ENCODE measurements around the gene FFAR3.
"Not testable (repeated sequence)": the region's sequence is repeated elsewhere in the genome, so short reads cannot be mapped to it uniquely, and the experiment has no call there.

Gene FFAR3

DNA sequence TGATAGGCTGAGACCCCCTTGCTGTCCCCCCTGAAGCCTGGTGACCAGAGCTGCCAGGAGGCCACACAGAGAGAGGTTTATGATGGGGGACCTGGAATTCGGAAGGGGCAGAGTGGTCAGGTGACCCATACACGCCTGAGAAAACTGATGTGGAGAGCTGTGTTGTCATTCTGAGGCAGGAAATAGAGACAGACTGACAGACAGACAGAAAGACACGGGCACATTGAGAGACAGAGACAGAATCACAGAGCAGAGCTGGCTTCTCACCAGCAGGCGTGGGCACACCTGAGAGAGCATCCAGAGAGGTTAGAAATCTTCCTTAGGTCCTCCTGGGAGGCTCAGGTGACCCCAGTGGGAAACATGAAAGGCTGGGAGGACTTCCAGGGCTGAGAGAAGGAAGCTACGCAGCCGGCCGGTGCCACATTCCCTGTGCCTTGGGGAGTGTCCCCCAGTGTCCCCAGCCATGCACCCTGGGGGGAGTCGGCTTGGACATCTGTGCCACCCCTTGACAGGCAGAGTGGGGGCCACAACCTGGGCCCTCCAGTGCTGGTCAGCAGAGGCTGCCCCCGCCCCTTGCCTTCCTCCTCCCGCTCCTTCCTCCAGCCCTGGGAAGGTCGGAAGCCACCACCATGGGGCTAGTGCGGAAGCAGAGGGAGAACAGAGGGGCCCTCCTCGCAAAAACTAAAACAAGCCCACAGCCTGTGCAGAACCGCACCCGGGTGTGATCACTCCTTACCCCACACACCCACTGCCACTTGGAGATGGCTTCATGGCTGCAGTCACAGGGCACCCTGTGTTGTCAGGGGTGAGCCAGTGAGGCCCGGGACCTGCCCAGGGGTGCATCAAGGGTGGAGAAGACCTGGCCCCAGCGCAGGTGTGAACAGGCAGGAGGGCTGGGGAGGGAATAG lies 8.4 kb upstream of the FFAR3 start:
- in situ Hi-C loops (cut with MboI; ENCODE audit: low sequenced_read_pairs): no loop called here

- in situ Hi-C loops (cut with MboI; ENCODE audit: low sequenced_read_pairs): no loop called here
Measured at GRCh38 chr19:35350591-35350990, 7.7 kb upstream of the FFAR3 start.

DNA sequence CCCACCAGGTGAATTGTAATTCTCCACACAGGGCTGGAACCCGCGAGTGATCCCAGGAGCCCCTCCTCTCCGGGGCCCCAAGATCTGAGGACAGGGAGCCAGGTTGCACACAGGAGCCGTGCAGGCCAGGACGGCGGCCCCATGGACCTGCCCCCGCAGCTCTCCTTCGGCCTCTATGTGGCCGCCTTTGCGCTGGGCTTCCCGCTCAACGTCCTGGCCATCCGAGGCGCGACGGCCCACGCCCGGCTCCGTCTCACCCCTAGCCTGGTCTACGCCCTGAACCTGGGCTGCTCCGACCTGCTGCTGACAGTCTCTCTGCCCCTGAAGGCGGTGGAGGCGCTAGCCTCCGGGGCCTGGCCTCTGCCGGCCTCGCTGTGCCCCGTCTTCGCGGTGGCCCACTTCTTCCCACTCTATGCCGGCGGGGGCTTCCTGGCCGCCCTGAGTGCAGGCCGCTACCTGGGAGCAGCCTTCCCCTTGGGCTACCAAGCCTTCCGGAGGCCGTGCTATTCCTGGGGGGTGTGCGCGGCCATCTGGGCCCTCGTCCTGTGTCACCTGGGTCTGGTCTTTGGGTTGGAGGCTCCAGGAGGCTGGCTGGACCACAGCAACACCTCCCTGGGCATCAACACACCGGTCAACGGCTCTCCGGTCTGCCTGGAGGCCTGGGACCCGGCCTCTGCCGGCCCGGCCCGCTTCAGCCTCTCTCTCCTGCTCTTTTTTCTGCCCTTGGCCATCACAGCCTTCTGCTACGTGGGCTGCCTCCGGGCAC lies 6.7 kb upstream of the FFAR3 start:
- in situ Hi-C loops (cut with MboI; ENCODE audit: low sequenced_read_pairs): no loop called here

DNA sequence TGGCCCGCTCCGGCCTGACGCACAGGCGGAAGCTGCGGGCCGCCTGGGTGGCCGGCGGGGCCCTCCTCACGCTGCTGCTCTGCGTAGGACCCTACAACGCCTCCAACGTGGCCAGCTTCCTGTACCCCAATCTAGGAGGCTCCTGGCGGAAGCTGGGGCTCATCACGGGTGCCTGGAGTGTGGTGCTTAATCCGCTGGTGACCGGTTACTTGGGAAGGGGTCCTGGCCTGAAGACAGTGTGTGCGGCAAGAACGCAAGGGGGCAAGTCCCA lies 6.1 kb upstream of the FFAR3 start:
- in situ Hi-C loops (cut with MboI; ENCODE audit: low sequenced_read_pairs): no loop called here

DNA sequence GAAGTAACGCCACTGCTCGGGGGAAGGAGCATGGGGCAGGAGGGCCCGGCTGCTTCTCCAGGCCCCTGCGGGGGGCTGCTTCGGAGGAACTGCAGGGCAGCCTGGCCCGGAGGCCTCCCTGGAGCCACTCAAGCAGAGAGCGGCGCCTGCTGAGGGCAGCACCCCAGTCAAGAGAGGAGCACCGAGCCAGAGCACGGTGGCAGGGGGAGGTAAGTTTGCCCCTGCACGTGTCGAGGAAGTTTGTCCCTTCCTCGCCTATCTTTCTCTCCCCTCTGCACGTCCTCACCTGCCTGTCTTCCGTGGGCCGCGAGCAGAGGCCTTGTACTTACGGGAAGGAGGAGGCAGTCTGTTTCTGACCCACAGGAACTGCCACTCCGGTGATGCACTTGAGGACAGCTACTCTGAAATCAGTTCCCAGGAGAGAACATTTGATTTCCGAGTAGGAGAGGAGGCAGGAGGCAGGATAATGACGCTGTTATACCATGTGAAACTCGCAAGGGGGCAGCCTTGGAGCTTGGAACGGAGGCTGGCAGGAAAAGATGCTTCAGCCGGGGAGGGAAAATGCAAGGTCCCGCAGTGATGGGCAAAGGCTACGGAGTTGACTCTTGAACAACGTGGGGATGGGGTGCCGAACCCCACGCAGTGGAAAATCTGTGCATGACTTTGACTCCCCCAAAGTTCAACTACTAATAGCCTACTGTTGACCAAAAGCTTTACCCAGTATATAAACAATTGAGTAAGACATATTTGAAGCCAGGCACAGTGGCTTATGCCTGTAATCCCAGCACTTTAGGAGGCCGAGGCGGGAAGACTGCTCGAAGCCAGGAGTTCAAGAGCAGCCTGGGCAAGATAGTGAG lies 5.6 kb upstream of the FFAR3 start:
- in situ Hi-C loops (cut with MboI; ENCODE audit: low sequenced_read_pairs): no loop called here

GRCh38 chr19:35353635-35354034 lies 4.6 kb upstream of the FFAR3 start:
- in situ Hi-C loops (cut with MboI; ENCODE audit: low sequenced_read_pairs): no loop called here

GRCh38 chr19:35354898-35355297 lies 3.4 kb upstream of the FFAR3 start:
- in situ Hi-C loops (cut with MboI; ENCODE audit: low sequenced_read_pairs): no loop called here

- in situ Hi-C loops (cut with MboI; ENCODE audit: low sequenced_read_pairs): no loop called here
Measured at GRCh38 chr19:35355791-35356460, 2.3 kb upstream of the FFAR3 start.

DNA sequence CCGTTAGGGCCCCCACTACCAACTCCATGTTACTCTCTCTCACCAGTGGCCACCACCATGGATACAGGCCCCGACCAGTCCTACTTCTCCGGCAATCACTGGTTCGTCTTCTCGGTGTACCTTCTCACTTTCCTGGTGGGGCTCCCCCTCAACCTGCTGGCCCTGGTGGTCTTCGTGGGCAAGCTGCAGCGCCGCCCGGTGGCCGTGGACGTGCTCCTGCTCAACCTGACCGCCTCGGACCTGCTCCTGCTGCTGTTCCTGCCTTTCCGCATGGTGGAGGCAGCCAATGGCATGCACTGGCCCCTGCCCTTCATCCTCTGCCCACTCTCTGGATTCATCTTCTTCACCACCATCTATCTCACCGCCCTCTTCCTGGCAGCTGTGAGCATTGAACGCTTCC lies 574 bp downstream of the FFAR3 start:
- in situ Hi-C loops (cut with MboI; ENCODE audit: low sequenced_read_pairs): not testable (repeated sequence)

GRCh38 chr19:35359395-35359794 lies 1.1 kb downstream of the FFAR3 start:
- in situ Hi-C loops (cut with MboI; ENCODE audit: low sequenced_read_pairs): not testable (repeated sequence)

GRCh38 chr19:35360081-35360480 lies 1.8 kb downstream of the FFAR3 start:
- in situ Hi-C loops (cut with MboI; ENCODE audit: low sequenced_read_pairs): not testable (repeated sequence)

GRCh38 chr19:35360880-35361420 lies 2.7 kb downstream of the FFAR3 start:
- in situ Hi-C loops (cut with MboI; ENCODE audit: low sequenced_read_pairs): no loop called here

DNA sequence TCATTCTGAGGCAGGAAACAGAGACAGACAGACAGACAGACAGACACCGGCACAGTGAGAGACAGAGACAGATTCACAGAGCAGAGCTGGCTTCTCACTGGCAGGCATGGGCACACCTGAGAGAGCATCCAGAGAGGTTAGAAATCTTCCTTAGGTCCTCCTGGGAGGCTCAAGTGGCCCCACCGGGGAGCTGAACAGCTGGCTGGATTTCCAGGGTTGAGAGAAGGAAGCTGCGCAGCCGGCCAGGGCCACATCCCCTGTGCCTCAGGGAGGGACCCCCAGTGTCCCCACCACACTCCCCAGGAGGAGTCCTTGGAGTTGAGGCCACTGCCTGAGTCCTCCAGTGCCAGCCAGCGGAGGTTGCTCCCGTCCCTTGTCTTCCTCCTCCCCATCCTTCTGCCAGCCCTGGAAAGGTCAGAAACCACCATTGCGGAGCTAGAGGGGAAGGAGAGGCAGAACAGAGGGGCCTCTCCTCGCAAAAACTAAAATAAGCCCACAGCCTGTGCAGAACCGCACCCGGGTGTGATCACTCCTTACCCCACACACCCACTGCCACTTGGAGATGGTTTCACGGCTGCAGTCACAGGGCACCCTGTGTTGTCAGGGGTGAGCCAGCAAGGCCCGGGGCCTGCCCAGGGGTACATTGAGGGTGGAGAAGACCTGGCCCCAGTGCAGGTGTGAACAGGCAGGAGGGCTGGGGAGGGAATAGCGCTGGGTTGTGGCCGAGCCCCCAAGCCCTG lies 4.2 kb downstream of the FFAR3 start:
- in situ Hi-C loops (cut with MboI; ENCODE audit: low sequenced_read_pairs): no loop called here

- in situ Hi-C loops (cut with MboI; ENCODE audit: low sequenced_read_pairs): no loop called here
Measured at GRCh38 chr19:35363001-35363590, 4.8 kb downstream of the FFAR3 start.

GRCh38 chr19:35363711-35364425 lies 5.6 kb downstream of the FFAR3 start:
- in situ Hi-C loops (cut with MboI; ENCODE audit: low sequenced_read_pairs): no loop called here

DNA sequence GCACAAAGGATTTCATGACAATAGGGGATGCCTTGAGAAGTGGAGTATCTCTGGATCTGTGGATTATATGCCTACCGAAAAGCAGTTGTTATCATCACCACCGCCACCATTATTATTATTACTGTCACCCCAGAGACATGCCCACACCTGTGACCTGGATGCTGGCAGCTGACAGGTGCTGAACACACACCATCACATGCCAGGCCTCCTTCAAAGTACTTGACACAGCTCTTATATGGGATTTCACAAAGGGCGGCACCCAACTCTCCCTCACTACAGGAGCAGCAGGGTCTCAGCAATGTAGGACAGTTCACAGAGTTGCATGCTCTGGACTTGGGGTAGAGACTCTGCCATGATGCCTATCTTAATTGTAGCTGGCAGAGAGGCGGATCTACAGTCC lies 7.0 kb downstream of the FFAR3 start:
- in situ Hi-C loops (cut with MboI; ENCODE audit: low sequenced_read_pairs): no loop called here

DNA sequence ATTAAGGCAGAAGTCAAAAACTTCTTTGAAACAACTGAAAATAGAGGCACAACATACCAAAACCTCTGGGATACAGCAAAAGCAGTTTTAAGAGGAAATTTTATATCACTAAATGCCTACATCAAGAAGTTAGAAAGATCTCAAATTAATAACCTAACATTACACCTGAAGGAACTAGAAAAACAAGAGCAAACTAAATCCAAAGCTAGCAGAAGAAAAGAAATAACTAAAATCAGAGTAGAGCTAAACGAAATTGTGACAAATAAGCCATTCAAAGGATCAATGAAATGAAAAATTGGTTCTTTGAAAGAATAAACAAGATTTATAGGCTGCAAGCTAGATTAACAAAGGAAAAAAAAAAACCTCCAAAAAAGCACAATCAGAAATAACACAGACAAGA lies 10.1 kb downstream of the FFAR3 start:
- in situ Hi-C loops (cut with MboI; ENCODE audit: low sequenced_read_pairs): no loop called here

- in situ Hi-C loops (cut with MboI; ENCODE audit: low sequenced_read_pairs): no loop called here
Measured at GRCh38 chr19:35369522-35369921, 11.3 kb downstream of the FFAR3 start.

- in situ Hi-C loops (cut with MboI; ENCODE audit: low sequenced_read_pairs): no loop called here
Measured at GRCh38 chr19:35370722-35371121, 12.5 kb downstream of the FFAR3 start, which contains the start of gene GPR42. TSS of gene GPR42 (plus strand) at chr19:35371068. CDS start at chr19:35371360, 292 bp downstream.

Measured in hTERT RPE-1 (cell line).